ENCODE results near the gene TMEM131.

Gene TMEM131

GRCh38 chr2:97734061-97735051, 261.4 kb downstream of the TMEM131 start:
- no peak for DNase-seq

GRCh38 chr2:97733341-97734035, 262.3 kb downstream of the TMEM131 start:
- DNase-seq, result no peak

DNA sequence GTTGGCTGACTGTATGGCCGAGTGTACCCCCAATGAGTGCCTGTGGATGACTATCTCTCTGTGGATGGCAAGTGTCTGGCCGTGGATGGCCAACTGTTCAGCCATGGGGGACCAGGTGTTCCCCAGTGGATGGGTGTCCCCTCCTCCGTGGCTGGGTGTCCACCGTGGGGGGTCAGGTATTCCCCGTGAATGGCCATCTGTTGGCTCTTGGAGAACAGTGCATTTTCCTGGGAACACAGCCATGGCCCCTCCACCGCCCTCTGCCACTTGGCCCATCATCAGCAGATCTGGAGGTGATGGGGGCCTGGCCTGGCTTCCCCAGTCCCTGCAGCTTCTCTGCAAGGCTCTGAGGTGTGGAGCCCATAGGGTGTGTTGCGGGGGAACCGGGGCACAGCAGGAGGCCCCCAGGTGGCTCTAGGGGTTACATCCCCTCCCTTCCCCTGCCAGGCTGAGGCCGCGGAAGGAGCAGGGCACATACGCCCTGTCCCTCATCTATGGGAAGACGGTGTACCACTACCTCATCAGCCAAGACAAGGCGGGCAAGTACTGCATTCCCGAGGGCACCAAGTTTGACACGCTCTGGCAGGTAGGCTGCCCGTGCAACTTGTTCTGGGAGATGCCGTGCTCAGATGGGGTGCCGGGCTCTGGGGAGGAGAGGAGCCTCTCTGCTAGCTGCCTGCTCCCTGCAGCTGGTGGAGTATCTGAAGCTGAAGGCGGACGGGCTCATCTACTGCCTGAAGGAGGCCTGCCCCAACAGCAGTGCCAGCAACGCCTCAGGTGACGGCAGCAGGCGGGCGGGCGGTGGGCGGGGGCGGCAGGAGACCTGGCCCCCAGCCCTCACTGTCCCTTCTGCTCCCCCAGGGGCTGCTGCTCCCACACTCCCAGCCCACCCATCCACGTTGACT, 263.1 kb downstream of the TMEM131 start:
- no peak for DNase-seq

- no peak for DNase-seq
Measured at GRCh38 chr2:97731274-97732020, 264.3 kb downstream of the TMEM131 start.

- DNase-seq, result peak; percentile 35
Measured at GRCh38 chr2:97730245-97730644, 265.5 kb downstream of the TMEM131 start.

DNA sequence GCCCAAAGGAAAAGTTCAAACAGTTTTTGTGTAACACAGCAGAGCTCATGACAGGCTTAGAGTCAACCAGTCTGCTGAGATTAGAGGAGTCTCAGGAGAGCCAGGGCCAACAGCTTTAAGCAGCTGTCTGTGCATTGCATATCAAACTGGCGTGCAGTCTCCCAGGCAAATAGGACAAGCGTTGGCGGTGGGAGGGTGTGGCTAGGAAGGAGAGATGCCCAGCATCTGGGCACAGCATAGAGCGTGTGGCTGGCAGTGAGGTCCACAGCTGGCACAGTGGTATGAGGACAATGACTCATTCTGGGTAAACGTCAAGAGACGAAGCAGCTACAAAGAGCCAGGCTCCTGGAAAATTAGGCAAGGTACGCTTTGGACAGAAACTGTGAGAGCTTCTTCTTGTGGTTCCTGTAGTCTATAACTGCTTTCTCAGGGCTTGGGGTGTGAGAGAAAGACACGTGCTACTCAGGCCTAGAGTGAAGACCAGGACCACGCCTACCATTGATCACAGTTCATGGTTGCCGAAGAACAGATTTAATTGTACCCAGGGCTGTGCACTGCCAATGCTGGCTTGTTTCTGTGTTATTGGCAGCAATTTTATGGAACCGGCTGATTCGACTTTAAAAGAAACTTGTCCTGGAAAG, 267.5 kb downstream of the TMEM131 start:
- peak; percentile 76 for DNase-seq

DNA sequence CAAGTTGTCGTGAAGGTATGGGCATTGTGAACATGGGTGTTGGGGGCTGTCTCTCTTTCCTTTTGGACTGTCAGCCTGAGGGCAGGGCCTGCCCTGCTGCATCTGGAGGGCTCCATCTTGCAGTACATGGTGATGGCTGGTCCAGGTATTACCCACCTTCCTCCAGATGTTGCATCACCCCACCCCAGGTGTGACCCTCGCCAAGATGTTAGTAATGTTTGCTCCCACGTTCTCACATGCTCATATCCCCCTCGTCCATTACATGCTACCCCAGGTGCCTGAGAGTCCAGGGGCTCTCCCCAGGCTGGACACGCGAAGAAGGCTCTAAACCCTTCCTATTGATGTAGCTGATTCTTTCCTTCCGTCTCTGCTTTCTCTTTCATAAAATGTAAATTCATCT, 268.5 kb downstream of the TMEM131 start:
- no peak for DNase-seq

DNA sequence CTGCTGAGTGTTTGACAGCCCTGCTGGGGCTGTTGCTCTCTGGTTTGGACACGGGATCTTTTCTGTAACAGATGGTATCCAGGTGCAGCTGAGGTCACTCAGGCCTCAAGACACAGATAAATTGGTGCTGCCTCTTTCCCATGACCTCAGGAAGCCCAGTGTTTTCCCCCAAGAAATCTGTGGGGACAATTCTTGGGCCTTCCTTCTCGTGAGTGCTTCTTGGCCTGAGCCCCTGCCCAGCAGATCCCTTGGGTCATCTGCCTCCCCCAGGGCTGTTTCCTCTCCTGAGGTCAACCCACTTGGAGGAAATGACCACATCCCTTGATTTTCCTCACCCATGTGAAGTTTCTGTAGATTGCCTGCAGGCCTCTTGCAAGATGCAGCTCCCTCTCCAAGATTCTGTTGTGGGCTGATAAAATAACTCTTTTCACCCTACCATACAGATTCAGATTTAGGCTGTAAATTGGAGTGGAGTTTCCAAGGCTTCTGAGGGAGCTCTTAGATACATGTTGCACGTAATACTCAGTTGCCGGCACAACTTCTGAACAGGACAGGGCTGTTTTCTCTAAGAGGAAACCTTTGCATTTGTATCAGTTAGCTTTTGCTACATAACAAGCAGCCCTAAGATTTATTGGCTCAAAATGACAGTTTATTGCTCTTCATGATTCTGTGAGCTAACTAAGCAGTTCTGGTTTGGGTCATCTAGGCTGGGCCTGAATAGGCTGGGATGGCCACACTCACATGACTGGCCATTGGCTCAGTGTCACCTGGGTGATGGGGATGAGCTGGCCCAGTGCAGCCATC, 269.3 kb downstream of the TMEM131 start:
- DNase-seq, result no peak

GRCh38 chr2:97724946-97725688, 270.6 kb downstream of the TMEM131 start:
- no peak for DNase-seq

DNA sequence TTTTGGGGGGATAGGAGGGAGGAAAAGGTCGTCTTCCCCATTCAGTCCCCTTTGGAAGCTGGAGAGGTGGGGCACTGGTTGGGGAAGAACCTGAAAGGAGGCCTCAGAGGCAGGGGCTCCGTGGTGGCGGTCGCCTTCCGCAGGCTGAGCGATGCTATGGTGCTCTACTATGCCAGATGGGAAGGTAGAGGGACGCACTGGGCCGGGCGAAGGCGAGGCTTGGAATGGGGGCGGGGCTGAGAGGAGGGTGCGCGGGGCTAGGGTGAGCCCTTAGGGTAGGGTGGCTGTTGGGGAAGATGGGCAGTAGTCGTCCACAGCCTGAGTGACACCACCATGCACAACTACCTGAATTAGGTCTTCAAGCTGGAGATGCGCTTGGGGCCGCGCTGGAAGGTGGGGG, 271.2 kb downstream of the TMEM131 start:
- no peak for DNase-seq

DNA sequence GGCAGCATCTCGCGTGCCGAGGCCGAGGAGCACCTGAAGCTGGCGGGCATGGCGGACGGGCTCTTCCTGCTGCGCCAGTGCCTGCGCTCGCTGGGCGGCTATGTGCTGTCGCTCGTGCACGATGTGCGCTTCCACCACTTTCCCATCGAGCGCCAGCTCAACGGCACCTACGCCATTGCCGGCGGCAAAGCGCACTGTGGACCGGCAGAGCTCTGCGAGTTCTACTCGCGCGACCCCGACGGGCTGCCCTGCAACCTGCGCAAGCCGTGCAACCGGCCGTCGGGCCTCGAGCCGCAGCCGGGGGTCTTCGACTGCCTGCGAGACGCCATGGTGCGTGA, 271.7 kb downstream of the TMEM131 start:
- no peak for DNase-seq

- no peak for DNase-seq
Measured at GRCh38 chr2:97723156-97724072, 272.3 kb downstream of the TMEM131 start.

GRCh38 chr2:97722227-97722626, 273.5 kb downstream of the TMEM131 start:
- no peak for DNase-seq

GRCh38 chr2:97720746-97721145, 275.0 kb downstream of the TMEM131 start:
- no peak for DNase-seq

GRCh38 chr2:97719362-97720155, 276.2 kb downstream of the TMEM131 start:
- no peak for DNase-seq

DNA sequence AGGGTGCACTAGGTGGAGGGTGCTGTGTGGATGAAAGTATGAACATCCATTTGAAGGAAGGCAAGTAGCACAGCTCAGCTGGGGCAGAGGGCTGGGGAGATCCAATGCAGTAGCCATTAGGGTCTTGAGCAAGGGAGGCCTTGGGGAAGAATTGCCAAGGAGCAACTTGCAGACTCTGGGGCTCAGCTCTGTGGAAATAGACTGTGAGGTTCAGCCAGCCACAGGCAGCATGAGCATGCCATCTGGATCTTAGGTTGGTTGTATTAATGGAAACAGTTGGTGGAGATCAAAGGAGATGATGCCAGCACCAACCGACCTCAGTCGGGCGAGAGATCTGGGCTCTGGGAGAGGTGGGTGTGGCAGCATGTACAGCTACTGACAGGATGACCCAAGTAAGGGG, 276.8 kb downstream of the TMEM131 start:
- no peak for DNase-seq

- no peak for DNase-seq
Measured at GRCh38 chr2:97718051-97718882, 277.5 kb downstream of the TMEM131 start.

All from DMS53 (cell line).